Activated CD4-positive, CD25-positive, alpha-beta regulatory T cell treated with anti-CD3 and anti-CD28 coated beads, Interleukin-2, amount 50 U/mL, for 72 hours (primary cell): ENCODE data around the gene CELSR1.

Experiments
- DNase-seq: peaks from one replicate; pipeline ENCODE4 v3.0.0; 2021

The CELSR1 gene

DNA sequence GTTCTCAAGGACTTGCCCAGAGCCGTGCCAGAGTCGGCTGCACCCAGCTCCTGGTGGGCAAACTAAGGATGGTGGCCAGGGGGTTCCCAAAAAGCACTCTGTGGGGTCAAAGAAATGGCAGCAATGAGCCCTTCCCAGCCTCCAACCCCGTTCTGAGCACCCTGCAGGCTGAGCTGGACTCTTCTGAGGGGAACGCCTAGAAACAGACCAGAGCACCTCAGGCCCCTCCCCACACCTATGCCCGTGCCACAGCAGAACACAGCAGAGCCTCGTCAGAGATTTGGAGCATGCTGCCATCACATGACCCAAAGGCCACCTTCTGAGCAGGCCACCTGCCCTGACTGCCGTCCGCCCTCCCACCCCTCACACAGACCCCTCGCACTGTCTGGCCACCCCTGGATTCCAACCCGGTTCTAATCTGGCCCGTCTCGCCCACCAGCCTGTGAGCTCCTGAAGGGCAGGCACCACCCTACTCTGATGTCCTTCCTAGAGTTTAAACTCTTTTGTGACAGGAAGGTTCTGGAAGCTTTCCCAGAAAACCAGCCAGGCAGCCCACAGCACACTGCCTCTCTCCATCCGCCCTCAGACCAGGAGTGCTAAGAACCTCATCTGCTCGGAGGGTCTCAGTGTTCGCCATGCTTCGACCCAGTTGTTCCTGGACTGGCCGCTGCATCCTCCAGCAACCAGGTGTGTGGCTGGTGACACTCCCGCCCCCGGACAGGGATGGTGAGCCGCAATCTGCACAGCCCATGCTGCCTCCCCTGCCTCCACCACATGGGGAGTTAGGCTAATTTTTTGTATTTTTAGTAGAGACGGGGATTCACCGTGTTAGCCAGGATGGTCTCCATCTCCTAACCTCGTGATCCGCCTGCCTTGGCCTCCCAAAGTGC lies 97.6 kb downstream of the CELSR1 start:
- no peak for DNase-seq

DNA sequence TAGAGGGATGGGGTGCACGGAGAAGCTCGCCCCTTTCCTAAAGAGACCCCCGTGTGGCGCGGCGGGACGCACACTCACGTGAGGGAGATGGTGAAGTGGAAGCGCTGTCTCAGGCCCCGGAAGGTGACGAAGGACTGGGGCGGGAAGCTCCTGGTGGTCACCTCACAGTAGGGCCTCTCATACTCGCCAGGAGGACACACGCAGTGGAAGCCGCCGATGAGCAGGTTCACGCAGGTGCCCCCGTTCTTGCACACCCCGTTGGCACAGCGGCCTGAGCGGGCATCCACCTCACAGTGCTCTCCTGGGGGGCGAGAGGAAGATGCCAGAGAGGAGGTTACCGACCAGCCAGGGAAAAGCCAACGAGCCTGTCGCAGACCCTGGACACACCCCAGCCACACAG lies 98.3 kb downstream of the CELSR1 start:
- no peak for DNase-seq

DNA sequence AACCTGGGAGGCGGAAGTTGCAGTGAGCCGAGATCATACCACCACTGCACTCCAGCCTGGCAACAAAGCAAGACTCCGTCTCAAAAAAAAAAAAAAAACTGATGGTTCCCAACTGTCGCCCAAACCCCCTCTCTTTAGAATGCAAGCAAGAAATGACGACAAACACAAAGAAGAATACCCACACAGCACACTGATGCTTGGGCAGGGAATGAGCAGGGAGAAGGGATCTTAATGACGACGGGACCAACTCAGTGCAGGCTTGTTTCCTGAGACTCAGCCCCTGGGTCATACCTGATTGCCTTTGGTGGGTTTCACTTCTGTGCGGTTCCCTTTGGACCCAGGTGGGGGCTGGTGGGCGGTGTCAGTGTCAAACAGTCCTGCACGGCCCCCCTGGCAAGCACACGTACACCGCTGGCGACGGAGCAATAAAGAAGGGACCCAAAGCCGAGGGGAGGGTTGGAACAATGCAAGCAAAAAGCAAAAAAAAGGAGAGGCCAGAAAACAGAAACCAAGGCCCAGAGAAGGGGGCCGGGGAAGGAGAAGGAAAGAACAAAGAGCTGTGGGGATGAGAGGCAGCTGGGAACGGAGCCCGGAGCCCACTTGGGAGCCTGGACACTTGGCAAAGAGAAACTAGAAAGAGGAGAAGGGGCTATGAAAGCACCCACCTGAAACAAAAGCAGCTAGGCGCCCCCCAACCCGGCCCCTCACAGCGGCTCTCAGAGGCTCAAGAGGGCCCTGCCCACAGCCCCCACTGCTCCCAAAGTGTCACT lies 99.6 kb downstream of the CELSR1 start:
- DNase-seq: no peak

DNA sequence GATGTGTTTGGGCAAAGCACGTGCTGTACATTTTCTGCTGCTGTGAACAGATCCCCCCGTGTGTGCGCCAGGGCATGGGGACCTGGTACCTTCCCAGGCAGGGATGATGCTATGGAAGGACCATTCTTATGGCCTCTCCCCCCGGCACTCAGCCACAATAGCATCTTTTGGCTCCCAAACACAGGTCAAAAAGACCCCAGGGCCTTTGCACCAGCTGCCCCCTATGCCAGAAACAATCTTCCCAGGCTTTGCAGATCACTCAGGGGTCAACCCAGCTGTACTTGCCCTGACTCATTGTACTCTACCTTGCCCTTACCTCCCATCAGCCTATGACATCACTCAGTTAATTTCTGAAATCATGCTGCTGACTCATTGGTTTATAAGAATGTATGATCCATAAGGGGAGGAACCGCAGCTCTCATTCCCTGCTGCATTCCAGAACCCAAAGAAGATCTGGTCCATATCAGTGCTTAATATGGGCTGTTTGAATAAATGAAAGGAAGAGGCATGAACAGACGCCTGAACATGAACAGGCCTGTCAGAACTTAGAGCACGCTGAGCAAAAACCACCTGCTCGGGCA lies 100.7 kb downstream of the CELSR1 start:
- no peak for DNase-seq

DNA sequence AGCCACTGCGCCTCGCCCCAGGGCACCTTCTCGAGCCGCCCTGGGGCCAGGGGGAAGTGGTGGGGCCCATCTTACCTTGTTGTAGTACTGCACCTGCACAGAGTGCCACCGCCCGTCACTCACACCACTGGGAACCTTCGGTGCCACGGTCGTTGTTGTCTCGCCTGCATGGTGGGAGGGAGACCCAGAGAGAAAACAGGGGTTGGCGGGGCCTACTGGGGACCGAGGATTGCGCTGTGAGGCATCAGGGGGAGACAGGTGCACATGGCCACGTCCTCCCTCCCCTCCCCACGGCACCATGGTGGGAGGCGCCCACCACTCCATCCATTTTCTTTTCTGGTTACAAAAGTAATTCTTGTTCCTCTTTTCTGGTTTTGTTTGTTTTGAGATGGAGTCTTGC lies 104.1 kb downstream of the CELSR1 start:
- no peak for DNase-seq

DNA sequence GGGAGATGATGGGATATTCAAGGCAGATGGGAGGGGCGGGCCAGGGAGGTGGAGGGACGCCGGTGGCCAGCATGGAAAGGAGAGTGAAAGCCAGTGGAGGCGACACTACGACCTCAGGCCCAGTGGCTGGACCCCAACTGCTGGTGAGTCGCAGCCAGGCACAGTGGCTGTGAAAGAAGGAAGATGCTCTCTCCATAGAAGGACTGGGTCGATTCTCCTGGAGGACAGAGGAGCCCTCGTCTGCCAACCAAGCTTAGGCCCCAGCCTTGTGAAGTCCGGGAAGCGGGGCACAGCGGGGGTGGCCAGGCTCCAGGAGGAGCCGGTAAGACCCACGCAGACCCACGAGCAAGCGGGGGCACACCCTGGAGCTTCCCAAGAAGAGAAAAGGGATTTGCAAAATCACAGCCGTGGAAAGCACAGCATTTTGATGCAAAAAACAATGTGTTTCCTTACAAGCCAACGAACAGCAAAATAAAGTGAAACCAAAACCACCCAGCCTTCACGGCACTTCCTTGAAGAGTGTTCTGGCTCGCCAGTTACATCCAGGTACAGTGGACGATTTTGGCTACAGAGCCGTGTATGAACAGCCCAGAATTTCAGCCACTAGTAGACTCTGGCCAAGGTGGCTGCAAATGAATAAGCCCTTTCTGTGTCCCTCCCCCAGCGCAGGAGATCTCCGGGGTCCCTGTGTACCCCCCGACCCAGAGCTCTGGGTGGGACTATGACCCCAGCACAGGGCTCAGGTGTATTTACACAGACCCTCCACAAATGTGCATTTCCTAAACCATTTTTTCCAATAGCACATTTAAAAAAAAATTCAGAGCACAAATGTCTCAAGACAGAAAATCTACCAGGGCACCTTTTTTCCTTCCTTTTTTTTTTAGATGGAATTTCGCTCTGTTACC lies 105.0 kb downstream of the CELSR1 start:
- peak; percentile 44 for DNase-seq

DNA sequence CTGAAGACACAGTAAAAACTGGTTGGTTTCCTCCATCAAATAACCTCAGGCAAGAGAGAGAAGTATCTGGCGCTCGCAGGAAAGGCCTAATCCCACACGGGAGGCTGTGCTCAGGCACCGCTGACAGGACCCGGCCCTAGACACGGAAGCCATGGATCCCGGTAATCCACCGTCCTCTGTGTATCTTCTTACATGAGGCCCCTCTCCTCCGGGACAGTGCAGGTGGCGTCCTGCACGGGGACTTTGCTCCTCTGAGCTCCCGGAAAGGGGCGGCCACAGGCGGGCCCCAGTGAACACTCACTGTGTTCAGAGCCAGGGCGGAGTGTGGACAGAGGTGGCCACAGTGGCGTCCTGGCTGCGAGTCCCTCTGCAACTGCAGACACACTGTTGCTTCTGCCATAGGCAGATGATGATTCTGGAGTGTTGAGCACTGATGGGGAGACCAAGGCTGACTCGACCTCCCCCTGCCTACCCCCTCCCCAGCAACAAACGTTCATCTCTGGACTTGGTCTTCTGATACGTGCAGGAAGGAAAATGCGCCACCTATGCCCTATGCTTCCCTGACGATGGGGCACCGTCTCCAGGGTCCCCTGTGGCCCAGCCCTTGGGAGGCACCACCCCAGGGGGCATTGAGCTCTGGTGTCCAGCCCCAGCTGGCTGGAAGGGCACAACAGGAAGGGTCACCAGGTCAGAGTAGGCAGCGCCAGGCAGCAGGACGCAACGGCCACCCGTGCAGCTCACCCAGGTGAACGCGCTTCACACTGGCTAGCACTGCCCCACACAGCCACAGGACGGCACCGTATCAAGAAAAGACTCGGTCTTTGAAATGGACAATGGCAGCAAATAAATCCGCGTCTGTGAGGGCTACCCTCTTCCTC lies 106.2 kb downstream of the CELSR1 start:
- no peak for DNase-seq

DNA sequence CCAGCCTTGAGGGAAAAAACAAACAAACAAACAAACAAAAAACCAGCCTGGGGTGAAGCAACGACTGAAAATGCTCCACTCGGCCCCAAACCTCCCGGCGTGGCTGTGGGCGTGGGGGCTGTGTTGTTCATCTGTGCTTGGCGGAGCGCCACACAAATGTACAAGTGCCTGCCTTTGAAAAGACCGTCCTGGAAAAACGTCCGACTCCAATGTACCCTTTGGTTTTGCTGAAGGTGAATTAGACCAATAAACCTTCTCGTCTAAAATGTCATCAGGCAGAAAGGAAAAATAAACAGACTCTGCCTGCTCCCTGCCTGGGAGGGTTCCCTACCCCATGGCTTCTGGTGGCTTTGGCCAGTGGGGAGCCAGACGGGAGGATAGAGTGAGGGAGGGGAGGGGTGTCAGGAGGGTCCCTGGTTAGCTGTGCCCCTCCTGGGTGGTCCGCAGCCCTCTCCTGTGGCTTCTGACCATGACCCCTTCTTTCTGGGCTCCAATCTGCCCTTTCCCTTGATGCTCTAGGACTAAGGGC lies 108.0 kb downstream of the CELSR1 start:
- DNase-seq: no peak

DNA sequence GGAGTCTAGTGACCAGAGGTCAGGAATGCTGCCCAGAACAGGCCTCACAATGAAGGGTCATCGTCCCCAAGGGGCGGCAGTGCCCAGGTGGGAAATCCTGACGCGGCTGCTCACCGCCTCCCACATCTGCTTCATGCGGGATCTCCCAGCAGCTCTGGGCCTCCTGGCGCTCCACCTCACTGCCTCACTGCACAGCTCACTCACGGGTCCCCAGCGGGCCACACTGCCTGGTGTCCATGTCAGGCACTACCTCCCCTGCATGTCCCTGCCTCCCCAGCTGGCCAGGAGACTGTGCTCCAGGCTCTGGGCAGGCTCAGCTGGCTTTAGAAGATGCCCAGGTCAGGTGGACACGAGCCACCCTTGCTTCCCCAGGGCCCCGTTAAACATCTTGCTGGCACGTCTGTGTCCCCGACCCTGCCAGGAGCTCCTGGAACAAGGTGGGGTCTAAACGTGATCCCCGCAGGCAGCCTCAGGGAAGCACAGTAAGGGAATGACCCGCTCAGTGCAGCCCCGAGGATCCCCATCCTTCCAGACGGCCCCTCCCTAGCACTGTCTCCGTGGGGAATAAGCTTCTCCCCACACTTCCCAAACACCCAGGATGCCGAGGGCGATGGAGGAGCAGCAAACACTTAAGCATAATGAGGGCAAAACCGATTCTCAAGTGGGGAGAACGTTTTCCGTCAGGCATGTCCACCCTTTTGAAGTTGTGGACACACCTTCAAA lies 108.7 kb downstream of the CELSR1 start:
- no peak for DNase-seq

DNA sequence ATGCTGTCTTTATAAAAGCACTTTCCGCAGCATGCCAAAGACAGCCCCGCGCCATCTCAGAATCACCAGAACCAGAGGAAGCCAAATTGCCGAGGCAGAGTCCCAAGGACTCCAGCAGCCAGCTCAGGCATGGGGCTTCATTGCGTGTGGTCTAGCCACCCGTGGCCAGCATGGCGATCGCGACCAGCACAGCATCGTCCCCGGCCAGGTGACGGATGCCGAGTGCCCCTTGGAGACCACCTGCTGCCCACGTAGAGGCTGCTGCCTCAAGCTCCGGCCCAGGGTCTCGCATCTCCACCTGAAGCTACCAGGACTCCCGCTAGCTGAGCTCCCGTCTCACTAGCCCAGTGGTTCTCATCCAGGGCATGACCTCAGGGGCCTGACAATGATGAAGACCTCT lies 109.2 kb downstream of the CELSR1 start:
- DNase-seq: no peak

DNA sequence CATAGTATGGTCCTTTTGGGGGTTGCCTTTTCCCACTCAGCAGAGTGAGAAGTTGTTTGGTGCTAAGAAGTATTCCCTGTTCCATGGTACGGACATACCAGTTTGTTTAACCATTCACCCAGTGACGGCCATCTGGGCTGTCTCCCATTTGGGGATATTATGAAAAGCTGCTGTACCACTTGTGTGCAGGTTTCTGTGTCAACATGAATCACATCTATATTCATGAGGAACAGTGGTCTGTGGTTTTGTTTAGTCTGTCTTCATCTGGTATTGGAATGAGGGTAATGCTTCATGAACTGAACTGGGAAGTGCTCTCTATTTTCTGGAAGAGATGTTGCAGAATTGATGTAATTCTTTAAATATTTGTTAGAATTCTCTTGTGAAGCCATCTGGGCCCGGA lies 112.4 kb downstream of the CELSR1 start:
- no peak for DNase-seq

DNA sequence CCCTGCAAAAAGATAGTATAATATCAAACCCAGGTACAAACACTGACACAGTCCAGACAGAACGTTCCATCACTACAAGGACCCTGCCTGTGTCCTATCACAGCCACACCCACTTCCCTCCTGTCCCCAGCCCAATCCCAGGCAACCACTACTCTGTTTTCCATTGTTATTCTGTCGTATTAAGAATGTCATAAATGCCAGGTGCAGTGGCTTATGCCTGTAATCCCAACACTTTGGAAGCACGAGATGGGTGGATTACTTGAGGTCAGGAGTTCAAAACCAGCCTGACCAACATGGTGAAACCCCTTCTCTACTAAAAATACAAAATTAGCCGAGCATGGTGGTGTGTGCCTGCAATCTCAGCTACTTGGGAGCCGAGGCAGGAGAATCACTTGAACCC lies 112.9 kb downstream of the CELSR1 start:
- no peak for DNase-seq

DNA sequence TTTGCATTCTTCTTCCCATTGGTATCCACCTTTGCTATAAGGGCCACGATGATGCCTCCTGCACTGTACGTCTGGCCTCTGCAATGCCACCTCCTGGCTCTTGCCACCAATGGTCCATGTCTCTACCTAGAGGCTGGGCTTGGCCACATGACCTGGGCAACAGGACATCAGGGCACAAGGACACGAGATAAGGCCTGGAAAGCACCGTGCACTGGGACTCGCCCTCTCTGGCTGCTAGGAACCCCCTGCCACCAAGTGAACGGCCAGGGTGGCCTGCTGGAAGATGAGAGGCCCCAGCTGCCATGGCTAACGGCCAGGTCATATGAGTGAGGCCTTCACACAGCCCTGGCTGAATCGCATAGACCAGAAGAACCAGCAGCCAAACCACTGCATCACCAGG lies 114.5 kb downstream of the CELSR1 start:
- no peak for DNase-seq

DNA sequence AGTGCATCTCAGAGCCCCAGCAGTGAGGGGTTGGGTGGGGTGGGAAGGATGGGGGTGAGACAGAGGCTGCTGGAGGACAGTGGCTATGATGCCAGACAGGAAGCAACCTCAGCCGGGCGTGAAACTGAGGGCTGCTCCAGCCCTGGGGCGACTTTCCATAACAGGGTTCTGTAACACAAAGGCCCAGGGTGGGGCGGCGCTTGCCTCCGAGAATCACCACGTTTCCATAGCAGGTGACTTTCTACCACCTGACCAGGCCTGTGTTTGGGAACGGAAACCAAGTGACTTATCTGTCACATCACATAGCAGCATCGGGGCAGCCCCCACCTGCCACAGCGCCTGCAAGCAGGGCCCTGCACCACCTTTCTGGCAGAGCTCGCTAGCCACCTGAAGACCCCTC lies 116.2 kb downstream of the CELSR1 start:
- no peak for DNase-seq

DNA sequence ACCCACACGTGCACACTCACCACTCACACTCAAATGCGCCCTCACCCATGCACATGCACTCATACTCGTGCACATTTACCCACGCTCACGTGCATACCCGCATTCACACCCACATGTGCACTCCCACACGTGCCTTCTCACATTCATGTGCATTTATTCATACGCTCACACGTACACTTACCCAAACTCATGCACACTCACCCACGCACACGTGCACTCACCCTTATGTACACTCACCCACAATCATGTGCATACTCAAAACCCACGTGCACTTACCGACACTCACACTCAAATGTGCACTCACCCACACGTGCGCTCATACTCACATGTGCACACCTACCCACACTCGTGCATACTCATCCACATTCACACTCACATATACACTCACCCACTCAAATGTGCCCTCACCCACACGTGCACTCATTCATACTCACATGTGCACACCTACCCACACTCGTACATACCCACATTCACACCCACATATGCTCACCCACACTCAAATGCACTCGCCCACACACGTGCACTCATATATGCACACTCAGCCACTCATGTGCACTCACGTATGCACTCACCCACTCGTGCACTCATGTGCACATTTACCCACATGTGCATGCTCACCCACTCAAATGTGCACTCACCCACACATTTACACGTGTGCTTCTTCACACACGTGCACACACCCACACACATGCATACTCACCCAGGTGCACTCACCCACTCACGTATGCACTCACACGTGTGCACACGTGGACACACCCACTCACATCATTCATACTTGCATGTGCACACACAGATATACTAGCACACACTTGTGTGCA lies 117.5 kb downstream of the CELSR1 start:
- no peak for DNase-seq

DNA sequence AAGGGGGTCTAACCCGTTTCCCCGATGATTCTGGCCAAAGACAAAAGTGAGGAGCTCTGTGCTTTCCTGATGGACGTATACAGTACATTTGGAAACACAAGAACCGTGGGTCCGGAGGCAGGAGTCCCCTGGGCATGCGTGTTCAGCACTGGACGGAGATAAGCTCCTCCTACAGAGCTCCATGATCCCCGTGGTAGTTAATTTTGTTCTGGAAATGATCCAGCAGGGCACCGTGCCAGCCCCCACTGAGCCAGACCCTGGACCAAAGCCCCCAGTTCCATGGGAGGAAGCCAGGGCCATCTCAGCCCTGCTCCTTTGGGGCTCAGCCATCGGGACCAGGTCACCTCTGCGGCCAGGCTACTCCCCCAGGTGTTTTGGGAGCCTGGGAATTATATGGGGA lies 118.6 kb downstream of the CELSR1 start:
- no peak for DNase-seq

DNA sequence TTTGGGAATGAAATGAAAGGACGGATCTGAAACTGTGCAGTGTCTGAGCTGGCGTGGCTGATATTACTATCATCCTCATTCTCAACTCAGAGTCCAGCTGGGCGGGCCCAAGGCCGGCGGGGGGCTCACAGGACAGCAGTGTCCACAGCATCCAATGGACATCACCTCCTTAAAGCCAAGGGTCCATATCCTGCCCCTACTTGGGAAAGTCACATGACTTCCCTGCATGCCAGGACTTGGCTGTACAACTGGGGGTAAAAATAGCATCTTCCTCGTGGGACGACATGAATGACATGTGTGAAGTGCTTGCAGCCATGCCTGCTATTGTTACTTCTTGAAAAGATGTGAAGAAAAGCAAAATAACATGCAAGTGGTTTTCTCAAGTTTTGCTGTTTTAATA lies 119.7 kb downstream of the CELSR1 start:
- no peak for DNase-seq

DNA sequence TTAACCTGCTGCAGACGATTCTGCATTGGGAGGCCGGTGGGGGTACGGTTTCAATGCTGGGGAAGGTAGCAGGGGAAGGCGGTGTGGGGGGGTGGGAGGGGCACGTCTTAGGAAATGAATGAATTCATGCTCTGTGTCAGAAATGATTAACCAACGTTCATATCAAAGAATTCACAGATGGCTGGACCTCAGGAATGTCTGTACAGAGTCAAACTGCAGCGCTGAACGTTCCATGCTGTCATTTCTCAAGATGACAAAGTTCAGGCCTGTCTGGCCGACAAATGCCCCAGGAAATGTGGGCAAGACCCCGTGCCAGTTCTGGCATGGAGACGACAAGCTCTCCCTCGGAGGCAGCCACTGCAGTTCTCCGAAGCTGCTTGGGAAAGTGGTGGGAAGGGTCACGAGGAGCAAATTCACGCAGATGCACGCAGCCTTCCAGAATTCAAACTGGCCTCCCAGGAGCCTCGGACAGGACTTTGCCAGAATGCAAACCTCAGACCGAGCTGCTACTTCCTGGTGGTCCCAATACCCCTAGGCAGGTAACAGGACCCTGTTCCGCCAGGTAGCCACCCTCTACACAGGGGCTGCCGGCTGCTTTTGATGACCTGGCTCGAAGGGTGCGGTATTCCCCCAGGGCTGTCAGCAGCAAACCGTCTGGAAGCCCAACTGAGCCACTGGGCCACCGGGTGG lies 120.4 kb downstream of the CELSR1 start:
- no peak for DNase-seq

DNA sequence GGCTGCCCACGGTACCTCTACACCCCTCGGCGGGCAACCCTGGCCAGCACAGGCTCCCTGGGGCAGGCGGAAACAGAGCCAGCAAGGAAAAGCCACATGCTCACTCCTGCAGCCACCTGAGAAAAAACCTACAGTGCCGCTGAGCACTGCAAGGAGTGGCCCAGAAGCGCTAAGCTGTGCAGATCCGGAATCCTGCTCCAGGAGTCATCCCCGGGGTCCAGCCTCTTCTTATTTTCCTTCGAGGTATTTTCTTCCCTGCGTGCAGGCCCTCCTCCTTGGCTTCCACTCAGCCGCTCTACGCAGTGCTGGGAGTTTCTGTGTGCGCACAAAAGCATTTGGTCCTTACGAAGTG lies 120.9 kb downstream of the CELSR1 start:
- no peak for DNase-seq
